GM21360 (cell line): ENCODE results near the gene ARMCX2.
A peak's percentile ranks its signal among the peaks of the same experiment; 100 is the strongest.
"Not testable (repeated sequence)": the region's sequence is repeated elsewhere in the genome, so short reads cannot be mapped to it uniquely, and the experiment has no call there.

Experiments used
- ATAC-seq: cut with Tn5 transposase; IDR thresholded peaks from one replicate; pipeline ENCODE4 v1.9.1; 2021; ENCODE audit warnings: mild to moderate bottlenecking, moderate library complexity; ENCODE audit not compliant: unreplicated experiment

ARMCX2 gene

DNA sequence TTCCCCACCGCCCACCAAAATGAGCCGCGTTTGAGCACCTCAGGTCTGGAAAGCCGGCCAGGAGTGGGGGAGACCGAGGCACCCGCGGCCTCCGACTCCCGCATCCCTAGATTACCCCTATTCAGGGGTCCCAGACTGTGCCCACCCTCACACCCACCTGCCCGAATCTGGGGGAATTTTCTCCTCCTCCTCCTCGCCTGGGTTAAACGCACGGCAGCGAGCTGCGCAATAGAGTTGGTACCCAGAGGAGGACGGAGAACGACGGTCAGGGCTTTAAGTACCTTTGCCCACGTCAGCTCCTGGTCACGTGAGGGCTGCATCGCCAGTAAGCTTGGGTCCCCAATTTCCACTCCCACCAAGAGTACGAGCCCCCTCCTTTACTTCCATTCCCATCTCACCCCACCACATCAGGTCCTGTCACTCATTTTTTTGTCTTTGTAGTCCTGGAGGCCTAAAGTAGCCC, at the start of gene ARMCX2:
Gene ARMCX2, minus strand, starts transcription at position 250 of the 463 bp plus-strand sequence. CDS start 2,262 bp downstream, outside the sequence.
- no peak for ATAC-seq

DNA sequence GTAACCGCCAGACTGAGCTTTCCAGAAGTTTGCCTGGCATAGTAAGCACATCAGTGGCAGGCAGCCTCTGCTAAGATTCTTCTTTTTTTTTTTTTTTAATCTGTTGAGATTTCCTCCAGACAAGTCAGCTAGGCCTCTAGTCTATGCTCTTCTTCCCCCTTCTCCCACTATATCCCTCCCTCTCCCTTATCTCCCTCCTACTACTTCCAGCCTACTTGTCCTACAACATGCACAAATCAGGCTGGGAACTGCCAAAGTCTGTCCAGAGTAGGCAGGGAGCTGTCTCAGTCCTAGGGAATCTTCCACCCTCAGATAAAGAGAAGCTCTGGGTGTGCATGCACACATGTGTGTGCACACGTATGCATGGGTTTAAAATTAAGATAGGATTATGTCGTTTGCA, 49.7 kb upstream of the ARMCX2 start:
- ATAC-seq, result no peak

DNA sequence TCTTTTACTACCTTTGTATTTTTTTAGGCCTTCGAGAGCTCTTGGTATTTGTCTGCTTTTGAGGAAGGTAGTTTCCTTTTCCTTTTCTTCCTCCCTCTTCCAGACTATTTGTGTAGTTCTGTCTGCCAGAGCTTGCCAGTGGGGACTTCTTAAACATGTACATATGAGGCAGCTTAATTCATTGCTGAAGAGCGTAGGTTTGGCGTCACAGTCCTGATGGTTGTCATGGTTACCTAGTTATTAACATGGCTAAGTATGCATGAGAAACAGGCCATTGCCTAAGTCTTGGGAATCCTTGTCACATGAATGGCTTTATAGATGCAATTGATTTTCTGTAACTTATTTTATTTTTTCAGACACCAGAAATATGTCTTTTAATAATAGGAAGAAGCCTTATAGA, 48.5 kb upstream of the ARMCX2 start:
- ATAC-seq, result no peak

DNA sequence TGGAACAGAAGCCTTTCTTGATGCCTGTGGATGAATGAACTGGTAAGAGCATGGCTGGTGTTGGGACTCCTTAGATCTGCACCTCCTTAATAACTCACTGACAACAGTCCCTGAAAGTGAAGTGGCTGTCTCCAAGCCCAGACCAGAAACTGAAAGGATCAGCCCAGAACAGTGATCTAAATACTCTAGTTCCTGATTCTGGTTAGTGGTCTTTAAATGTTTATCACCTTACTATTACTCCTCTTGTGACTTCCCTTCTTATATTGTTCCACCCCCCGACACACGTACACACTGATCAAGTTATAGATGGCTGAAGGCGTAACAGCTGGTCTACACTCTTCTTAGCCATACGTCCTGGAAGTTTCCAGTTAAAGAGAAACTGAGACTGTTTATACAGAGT, 33.8 kb upstream of the ARMCX2 start:
- peak; percentile 80 for ATAC-seq

DNA sequence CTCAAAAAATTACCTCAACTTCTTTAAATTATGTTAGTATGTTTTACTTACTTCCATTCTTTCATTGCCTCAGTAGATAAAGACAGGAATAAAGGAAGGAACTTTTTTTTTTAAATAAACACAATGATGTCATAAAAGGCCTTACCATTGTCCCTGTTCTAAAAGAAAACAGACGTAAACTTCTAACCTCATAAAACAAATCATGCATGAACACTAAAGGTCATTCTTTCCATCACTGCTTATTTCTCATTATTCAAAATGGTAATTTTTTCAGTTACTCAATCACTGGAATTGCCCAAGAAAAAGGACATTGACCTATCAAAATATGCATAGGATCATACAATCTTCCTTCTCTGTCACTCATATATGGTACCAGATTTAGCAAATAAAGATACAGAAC, 32.2 kb upstream of the ARMCX2 start:
- no peak for ATAC-seq

DNA sequence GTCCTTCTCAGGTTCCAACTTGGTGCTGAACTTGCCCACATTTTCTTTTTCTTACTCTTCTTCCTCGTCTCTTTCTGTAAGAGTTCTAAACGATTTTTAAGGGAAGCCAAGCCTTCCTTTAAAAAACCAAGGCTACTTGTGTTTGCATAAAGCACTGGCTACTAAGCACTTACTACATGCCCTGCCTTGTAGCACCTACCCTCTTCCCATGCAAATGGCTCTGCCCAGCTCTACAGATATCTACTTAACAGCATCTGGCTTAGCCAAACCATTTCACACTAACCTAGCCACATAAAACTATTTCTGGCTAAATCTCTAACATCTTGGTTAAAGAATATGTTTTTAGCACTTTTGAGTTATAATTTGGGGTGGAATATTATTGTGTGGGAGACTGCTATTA, 26.9 kb upstream of the ARMCX2 start:
- no peak for ATAC-seq

DNA sequence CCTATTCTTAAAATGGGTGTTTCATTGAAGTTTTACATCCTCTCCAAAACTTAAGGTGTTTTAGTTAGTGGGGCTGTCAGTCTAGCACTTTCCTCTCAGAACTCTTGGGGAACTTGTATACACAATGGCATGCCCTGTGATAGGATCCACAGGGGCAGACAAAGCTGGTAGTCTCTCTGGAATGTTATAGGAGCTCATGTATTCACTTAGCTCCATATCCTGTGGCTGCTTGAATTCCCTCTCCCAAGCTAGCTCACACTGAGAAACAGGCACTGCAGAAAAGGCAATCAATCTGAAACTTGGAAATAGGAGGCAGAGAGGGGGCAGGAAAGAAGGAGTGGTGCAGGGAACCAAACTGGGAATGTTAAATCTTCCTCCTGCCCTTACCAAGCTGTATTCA, 26.3 kb upstream of the ARMCX2 start:
- ATAC-seq, result no peak

DNA sequence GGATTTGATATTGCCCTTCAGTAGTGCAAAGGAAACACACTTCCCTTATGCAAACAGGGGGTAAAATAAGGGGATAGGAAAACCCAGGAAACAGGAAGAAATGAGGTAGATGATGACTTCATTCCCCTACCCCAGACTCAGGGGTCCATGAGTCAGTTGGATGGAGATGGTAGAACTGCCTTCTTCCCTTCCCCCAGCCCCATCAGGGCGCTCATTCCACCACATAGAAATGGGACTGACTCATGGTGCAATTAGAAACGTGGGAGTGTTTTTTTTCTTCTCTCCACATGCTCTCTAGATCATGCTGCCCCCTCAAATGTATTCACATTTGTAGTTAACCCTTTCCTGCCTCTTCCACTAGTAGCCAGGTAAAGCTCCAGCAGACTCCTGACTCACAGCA, 23.1 kb upstream of the ARMCX2 start:
- ATAC-seq, result no peak

DNA sequence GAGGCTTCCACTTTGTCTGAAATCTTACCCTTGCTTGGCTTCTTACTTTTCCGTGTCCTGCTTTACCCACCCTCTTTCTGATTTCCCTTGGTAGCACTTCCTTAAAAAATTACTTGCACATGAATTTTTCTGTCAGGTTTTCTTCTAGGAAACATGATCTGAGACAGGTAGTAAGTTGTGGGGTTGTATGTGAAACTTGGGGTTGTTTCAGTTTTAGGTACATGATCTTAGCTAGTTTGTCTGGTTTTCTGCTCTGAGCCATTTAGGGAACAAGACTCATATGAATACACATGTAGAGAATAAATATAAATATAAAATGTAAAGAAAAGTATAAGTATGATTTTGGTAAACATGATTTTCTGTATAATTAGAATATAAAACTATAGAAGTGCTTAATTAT, 17.4 kb upstream of the ARMCX2 start:
- peak; percentile 78 for ATAC-seq

DNA sequence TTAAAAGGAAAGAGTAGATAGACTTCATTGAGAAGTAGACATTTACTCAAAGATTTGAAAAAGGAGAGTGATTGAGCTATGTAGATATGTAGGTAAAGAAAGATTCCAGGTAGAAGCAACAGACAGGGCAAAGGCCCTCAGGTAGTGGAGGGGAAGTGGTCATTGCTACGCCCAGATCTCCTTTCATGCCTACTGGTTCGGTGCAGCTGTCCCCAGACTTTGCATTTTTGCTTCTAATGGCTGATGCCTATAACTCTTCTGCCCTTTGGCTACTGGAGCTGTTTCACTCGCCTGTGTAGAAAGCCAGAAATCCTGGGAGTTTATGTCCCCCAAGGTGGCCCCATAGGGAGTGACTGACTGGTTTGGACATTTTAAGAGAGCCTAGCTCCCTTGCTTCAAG, 16.9 kb upstream of the ARMCX2 start:
- peak; percentile 22 for ATAC-seq

DNA sequence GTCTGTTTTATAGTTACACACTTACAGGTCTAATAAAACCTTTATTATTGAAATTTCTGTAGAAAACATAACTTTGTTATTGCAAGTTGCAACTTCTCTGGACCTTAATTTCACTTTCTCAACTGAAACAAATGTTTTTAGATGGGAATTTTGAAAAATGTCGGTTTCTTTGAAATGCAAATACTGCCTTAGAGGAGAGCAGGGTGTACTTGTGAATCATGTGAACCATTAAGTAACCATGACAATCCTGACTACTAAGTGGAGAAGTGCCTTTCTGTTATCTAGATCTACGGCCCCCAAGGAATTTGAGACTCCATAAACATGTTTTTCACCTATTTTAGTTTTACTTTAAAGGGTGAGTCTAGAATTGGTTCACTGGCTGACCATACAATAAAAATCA, 8.5 kb upstream of the ARMCX2 start:
- ATAC-seq, result no peak

DNA sequence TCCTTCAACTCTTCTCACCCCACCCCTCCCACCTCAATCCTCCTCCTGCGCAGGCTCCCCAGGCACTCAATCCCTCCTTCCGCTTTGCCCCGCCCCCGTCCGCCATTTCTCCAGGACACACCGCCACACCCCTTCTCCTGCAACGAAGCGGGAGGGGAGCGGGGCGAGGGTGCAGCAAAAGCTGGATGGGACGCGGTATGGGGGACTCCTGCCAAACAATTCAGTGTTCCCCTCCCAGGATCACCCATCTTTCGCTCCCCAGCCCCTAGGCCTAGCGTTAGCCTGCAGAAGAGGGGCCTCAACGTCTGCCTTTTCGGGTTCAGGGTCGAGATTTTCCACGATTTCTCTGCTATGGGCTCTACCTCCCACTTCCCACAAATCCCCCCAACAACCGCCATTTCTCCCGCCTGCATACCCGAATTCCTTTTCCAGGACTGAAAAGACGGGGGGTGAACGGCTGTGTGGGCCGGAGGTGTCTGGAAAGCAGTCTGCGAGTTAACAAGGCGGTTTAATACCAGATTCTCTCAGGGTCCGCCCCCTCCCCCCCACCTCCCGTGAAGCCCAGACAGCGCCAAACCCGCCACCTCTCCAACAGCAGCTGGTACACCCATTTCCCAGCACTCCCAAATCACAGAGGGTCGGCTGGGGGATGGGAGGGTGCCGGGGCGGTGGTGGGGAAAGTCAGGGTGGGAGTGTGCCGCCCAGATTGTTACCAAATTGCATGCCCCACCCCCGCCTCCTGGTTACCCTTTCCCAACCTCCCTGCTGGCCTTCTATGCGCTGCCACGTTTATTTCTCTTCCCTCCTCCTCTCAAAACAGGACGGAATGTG, 774 bp downstream of the ARMCX2 start:
- peak; percentile 65 for ATAC-seq

DNA sequence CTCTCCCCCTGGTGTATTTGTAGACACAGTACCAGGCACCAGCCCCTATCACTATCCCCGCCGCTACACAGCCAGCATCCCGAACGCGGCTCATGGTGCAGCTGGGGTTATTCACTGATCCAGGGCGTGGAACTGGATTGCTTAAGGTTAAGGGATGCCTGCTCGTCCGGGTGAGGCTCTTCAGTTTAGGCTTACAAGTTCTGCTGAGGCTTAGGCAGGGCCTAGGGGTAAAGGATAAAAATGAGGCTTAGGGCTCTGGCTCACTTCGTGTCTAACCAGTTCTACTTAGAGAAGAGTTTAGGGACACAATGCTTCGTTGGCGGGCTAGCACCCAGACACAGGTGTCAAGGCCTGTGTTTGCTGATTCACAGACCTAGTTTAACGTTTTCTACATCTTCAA, 2.2 kb downstream of the ARMCX2 start:
- no peak for ATAC-seq

DNA sequence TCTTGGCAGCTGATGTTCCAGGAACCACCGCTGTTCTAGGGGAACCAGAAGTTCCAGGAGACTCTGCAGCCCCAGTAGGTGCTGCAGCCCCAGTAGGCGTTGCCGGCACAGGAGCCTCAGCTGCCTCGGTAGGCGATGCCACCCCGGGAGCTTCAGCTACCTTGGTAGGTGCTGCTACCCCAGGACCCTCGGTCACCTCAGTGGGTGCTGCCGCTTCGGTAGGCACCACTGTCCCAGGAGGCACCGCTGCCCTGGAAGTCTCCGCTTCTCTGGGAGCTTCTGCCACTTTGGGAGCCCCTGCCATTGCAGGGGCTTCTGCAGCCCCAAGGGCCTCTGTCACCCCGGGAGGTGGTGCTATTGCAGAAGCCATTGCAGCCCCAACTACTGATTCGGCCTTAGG, 2.8 kb downstream of the ARMCX2 start:
- ATAC-seq, result no peak

DNA sequence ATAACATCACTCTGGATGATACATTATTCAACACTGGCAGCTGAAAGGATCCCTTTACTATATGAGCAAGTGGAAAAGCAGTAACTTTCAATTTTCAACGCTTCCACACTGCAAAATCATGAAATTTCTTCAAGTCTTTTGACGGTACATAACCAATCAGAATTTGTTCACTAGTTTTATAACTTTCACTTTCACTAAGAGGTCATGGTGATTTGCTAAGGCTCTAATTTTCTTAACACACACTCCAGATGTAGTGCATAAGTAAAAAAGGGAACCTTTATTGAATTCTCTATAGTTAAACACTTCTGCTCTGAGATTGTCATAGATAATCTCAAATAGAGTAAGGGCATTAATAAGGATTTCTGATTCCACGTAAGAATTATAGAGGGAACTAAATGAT, 4.1 kb downstream of the ARMCX2 start:
- no peak for ATAC-seq

DNA sequence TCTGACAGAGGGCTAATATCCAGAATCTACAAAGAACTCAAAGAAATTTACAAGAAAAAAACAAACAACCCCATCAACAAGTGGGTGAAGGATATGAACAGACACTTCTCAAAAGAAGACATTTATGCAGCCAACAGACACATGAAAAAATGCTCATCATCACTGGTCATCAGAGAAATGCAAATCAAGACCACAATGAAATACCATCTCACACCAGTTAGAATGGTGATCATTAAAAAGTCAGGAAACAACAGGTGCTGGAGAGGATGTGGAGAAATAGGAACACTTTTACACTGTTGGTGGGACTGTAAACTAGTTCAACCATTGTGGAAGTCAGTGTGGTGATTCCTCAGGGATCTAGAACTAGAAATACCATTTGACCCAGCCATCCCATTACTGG, 11.9 kb downstream of the ARMCX2 start:
- ATAC-seq, result not testable (repeated sequence)

DNA sequence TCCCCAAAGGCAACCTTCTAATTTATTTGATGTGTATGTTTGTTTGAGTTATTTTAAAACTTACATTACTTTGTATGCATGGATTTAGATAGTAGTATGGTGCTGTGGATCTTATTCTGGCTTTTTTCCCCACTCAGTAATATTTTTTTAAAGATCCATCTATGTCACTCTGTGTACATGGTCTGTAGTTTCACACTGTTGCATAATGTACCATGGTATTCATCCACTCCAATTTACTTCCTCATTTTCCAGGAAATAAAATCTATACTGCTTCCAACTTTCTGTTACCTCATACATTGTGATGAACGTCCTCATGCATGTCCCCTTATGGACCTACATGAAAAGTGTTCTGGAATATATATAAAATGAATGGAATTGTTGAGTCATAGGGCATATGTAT, 17.6 kb downstream of the ARMCX2 start:
- ATAC-seq, result no peak

DNA sequence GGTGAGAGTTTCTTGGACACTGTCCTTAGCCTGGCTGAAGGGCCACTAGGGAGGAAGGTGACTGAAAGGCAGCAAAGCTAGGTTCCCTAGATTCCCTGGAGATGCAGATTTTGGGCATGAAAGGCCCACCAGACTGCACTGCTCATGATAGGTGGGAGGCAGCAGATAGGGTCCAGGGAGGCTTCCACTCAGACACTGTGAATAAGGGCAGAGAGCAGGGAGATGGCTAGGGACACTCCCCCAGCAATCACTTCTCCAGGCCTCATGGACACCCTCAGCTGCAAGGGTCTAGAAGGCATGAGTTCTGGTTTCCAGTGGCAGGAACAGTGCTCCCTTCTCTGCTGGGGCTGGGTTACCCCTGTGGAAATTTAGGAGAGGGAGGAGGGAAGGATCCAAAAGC, 20.1 kb downstream of the ARMCX2 start:
- no peak for ATAC-seq

DNA sequence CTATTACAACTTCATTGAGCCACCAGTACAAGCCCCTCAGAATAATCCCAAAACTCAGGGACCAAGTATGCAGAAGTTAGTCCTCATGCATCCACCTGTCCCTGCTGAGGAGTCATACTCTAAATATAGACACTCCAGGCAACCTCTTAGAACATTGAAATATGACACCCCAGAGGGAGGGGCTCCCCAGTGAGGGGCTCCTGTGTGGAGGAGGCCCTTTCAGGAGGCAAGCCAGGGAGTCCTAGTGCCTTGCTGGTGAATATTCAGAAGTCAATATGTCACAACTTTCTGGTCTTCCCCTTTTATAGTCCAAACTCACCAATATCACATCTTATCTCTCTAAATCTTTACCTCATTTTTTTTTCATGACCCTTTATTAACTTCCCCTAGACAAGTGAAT, 40.3 kb downstream of the ARMCX2 start:
- peak; percentile 34 for ATAC-seq

DNA sequence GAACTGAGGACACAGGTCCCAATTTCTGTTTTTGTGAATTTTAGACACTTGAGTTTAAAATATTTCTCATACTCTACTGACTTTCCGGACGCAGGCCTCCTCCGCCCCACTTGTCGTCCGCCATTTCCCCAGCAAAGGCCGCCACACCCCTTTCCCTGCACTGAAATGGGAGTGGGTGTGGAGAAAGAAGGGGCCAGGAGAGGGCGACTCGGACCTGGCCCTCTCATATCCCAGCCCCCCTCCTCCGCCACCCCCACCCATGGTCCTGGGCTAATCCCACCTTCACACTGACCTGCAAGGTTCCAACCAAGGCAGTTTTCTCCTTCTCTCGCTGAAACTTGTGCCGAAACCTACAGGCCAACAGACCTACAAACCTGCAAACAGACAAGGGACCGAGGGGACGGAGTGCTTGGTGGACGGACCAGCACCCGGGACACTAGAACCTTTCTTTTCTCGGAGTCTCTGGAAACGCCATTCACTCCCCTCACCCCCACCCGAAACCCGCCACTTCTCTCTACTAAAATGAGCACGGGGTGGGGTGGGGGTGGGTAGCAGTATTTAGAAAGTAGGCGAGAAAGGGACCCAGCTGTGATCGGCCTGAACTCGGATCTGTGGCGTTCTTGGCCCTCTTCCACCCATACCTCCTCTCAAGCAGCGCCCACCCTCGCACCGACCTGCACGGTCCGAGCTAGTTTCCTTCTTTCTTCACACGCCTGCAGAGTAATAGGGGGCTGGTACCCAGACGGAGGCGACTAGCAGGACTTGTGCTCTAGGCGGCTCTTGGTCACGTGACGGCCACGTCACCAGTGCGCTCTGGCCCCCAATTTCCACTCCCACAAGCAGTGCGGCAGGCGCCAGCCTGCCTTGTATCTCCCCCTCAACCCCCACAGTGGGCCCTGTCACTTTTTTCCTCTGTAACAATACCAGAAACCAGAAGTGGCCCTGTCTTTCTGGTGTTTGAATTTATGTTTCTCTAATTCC, 42.1 kb downstream of the ARMCX2 start, which contains the start of gene ARMCX6:
Gene ARMCX6, minus strand, starts transcription at position 790 of the 981 bp plus-strand sequence. CDS start 1,380 bp downstream, outside the sequence.
- peak; percentile 89 for ATAC-seq

DNA sequence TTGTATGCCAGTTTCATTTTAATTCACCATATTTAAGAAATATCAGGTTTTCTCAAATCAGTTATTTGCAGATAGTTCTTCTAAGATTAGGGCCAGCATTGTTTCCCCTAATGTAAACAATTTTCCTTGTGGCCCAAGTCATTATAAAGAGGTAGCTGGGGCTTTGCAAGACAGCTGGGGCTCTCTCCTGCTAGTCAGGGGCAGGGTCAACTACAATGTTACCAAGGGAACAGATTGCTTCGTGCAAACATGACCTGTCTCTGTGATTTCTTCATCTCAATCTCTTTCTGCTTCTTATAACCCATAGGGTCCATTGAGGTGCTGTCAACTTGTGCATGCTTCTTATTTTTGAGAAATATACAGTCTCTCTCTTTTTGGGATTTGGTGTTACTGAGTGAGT, 53.9 kb downstream of the ARMCX2 start:
- ATAC-seq, result no peak
